Tibial artery (tissue), 4 donors: ENCODE measurements around the gene RPL38.

Experiments
- DNase-seq, 2 donors: peaks; one replicate each; pipeline ENCODE4 v3.0.0-alpha.2; 2019
- H3K27ac ChIP-seq, 2 donors: fragments of 200-600 bp; sonication (generic) in 1 of 2; 1 replicate in 1 of 2; 2 replicates in 1 of 2; pipeline ENCODE4 v1.5.1; 2018 to 2019; ENCODE audit warnings: mild to moderate bottlenecking in 1 of 2
- H3K27me3 ChIP-seq, 2 donors: fragments of 200-600 bp; sonication (generic) in 1 of 2; one replicate each; pipeline versions ENCODE4 v1.5.1 to v1.6.0; 2016 to 2019
- H3K36me3 ChIP-seq, 3 donors: fragments of 200-600 bp; sonication (generic) in 2 of 3; one replicate each; pipeline ENCODE4 v1.5.1; 2016 to 2019; ENCODE audit warnings: mild to moderate bottlenecking in 2 of 3
- H3K4me1 ChIP-seq, 4 donors: fragments of 200-600 bp; sonication (generic) in 2 of 4; 1 replicate in 3 of 4; 2 replicates in 1 of 4; pipeline ENCODE4 v1.5.1; 2016 to 2019
- H3K4me3 ChIP-seq, 2 donors: fragments of 200-600 bp; sonication (generic) in 1 of 2; 1 replicate in 1 of 2; 2 replicates in 1 of 2; pipeline ENCODE4 v1.5.1; 2018 to 2019; ENCODE audit warnings: mild to moderate bottlenecking in 2 of 2
- H3K9me3 ChIP-seq, 3 donors: fragments of 200-600 bp; sonication (generic) in 1 of 3; one replicate each; pipeline ENCODE4 v1.5.1; 2016 to 2019
- CTCF ChIP-seq, 2 experiments: fragments of 200-600 bp in 1 of 2; fragments of 450-650 bp in 1 of 2; IDR thresholded peaks; one replicate each; pipeline ENCODE4 v1.5.1; 2017 to 2019; ENCODE audit warnings: antibody characterized with exemption in 2 of 2, mild to moderate bottlenecking in 1 of 2, moderate library complexity in 1 of 2
- intact Hi-C: fragments of 100-400 bp; cut with DNase I; formaldehyde crosslinking; loops from one replicate; pipeline ENCODE4 v1.15.0; 2023; ENCODE audit warnings: low total_unique reads

RPL38 gene

GRCh38 chr17:74198694-74199093 lies 4.8 kb upstream of the RPL38 start:
- Histone ChIP-seq H3K9me3 (no peaks in the 10 kb centered on the region), H3K4me3 (no peak overlapping the region), H3K36me3 (no peaks in the 10 kb centered on the region), H3K27ac (no peak overlapping the region), H3K27me3 (peaks cover 0 to 84% of the 10 kb centered on the region in 2 donors), H3K4me1 (peaks cover 0 to 12% (median 7%) of the 10 kb centered on the region in 4 donors)
- no peak for TF ChIP-seq CTCF (IDR thresholded peaks at IDR 0.05)
- intact Hi-C loops = no loop called here
- no peak for DNase-seq

- no peaks in the 10 kb centered on the region for H3K36me3 ChIP-seq
- peak in 1 of 2 donors; percentile 45 for DNase-seq
- no peak overlapping the region for H3K27ac ChIP-seq
- peaks cover 0 to 79% of the 10 kb centered on the region in 2 donors for H3K27me3 ChIP-seq
- no peaks in the 10 kb centered on the region for H3K9me3 ChIP-seq
- intact Hi-C loops = loop anchor here (10.0 kb wide), 2 partner anchors 575 to 1115 kb away; partner anchors contain the start of gene NAT9
- TF ChIP-seq CTCF (IDR thresholded peaks at IDR 0.05) = peak; percentile 70 to 89
- no peak overlapping the region for H3K4me3 ChIP-seq
- peaks cover 0 to 17% (median 12%) of the 10 kb centered on the region in 4 donors for H3K4me1 ChIP-seq
These were observed 4.0 kb upstream of the RPL38 start for GRCh38 chr17:74199306-74200092.

GRCh38 chr17:74200112-74200511 lies 3.4 kb upstream of the RPL38 start:
- no peak for TF ChIP-seq CTCF (IDR thresholded peaks at IDR 0.05)
- intact Hi-C loops = loop anchor here (10.0 kb wide), 2 partner anchors 575 to 1115 kb away; partner anchors contain the start of gene NAT9

GRCh38 chr17:74201250-74201649 lies 2.2 kb upstream of the RPL38 start:
- peaks cover 0 to 35% (median 23%) of the 10 kb centered on the region in 4 donors for H3K4me1 ChIP-seq
- H3K9me3 ChIP-seq = no peaks in the 10 kb centered on the region
- H3K4me3 ChIP-seq = no peak overlapping the region
- DNase-seq = no peak
- peaks cover 0 to 17% (median 13%) of the 10 kb centered on the region in 3 donors for H3K36me3 ChIP-seq
- no peak overlapping the region for H3K27ac ChIP-seq
- H3K27me3 ChIP-seq = peaks cover 0 to 62% of the 10 kb centered on the region in 2 donors
- intact Hi-C loops = loop anchor here (10.0 kb wide), 2 partner anchors 574 to 1116 kb away; partner anchors contain the start of gene NAT9
- TF ChIP-seq CTCF (IDR thresholded peaks at IDR 0.05) = no peak

More at GRCh38 chr17:74200112-74200511, 3.4 kb upstream of the RPL38 start:
- DNase-seq = no peak
- Histone ChIP-seq H3K36me3 (peaks cover 0 to 5% (median 5%) of the 10 kb centered on the region in 3 donors), H3K27me3 (peaks cover 0 to 73% of the 10 kb centered on the region in 2 donors), H3K4me1 (peaks cover 0 to 24% (median 17%) of the 10 kb centered on the region in 4 donors), H3K4me3 (no peak overlapping the region), H3K9me3 (no peaks in the 10 kb centered on the region), H3K27ac (no peak overlapping the region)

GRCh38 chr17:74201948-74202347 lies 1.5 kb upstream of the RPL38 start:
- TF ChIP-seq CTCF (IDR thresholded peaks at IDR 0.05) = no peak
- Histone ChIP-seq H3K4me3 (no peak overlapping the region), H3K27me3 (peaks cover 0 to 55% of the 10 kb centered on the region in 2 donors), H3K4me1 (peaks cover 0 to 40% (median 25%) of the 10 kb centered on the region in 4 donors), H3K36me3 (peaks cover 0 to 22% (median 14%) of the 10 kb centered on the region in 3 donors), H3K27ac (no peak overlapping the region), H3K9me3 (no peaks in the 10 kb centered on the region)
- intact Hi-C loops = loop anchor here (10.0 kb wide), 2 partner anchors 573 to 1117 kb away; partner anchors contain the start of gene NAT9
- DNase-seq = no peak
